ENCODE data around the gene PC.
A peak's percentile ranks its signal among the peaks of the same experiment; 100 is the strongest.
"Not testable (repeated sequence)": the region's sequence is repeated elsewhere in the genome, so short reads cannot be mapped to it uniquely, and the experiment has no call there.

Gene PC

GRCh38 chr11:66958232-66958955 is at the start of gene PC:
Gene PC, minus strand, starts transcription at chr11:66958383. Its CDS starts 86,224 bp downstream, at chr11:66872159.
- peak; percentile 99 for DNase-seq

GRCh38 chr11:67007126-67007525 is 48.9 kb upstream of the PC start:
- DNase-seq = no peak

- peak in 1 of 2 experiments; percentile 22 for DNase-seq
Measured at GRCh38 chr11:67006029-67006884, 48.1 kb upstream of the PC start.

DNA sequence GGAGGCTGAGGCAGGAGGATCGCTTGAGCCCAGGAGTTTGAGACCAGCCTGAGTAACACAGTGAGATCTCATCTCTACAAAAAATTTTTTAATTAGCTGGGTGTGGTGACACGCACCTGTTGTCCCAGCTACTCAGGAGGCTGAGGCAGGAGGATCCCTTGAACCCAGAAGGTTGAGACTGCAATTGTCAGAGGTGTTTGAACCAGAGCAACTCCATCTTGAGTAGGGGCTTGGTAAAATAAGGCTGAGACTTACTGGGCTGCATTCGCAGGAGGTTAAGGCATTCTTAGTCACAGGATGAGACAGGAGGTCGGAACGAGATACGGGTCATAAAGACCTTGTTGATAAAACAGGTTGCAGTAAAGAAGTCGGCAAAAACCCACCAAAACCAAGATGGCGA is 47.0 kb upstream of the PC start:
- DNase-seq = not testable (repeated sequence)

GRCh38 chr11:67002921-67003411 is 44.8 kb upstream of the PC start:
- no peak for DNase-seq

GRCh38 chr11:67002297-67002913 is 44.2 kb upstream of the PC start:
- peak; percentile 28 to 42 for DNase-seq

DNA sequence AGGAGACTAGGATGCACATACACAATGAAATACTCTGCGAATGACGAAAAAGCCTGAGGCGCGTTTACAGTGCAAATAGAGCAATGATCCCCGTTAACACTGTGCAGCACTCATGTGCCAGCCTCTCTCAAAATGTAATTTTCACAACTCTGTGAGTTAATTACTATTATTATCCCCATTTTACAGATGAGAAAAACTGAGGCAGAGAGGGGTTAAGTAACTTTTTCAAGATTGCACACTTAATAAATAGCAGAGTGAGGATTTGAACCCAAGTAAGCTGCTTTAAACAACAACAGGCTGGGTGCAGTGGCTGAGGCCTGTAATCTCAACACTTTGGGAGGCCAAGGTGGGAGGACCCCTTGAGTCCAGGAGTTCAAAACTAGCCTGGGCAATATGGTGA is 43.1 kb upstream of the PC start:
- no peak for DNase-seq

DNA sequence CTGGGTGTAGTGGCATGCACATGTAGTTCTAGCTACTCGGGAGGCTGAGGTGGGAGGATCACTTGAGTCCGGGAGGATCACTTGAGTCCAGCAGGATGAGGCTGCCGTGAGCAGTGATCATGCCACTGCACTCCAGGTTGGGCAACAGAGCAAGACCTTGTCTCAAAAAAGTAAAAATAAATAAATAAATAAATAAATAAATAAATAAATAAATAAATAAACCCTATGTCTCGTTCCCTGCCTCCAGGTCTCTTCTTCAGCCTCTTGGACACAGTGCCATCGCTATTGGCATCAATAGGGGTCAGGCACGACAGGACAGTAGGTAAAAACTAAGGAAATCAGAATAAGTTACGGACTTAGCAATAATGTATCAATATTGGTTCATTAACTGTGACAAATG is 41.4 kb upstream of the PC start:
- DNase-seq = no peak

DNA sequence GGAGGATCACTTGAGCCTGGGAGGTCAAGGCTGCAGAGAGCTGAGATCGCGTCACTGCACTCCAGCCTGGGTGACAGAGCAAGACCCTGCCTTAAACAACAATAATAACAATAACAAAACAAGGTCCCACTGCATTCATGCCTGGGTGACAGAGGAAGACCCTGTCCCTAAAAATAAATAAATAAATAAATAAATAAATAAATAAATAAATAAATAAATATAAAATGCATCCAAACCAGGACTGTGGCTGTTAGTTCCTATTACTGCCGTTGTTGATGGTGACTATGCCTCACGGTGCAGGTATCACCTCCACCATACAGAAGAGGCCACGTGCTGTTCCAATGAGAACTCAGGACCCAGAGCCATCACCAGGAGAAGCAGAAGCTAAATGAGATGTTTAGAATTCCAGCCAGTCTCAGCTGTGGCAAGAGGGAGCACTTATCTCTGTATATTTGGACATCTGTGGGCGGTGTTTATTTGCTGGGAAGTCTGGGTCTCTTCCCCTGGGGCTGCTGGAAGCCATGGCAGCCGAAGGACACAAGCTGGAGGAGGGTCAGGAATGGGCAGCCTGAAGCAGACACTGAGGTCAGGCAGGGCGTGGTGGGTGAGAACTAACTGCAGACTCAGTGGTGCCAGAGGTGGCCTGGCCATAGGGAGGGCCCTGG is 38.6 kb upstream of the PC start:
- DNase-seq = no peak

GRCh38 chr11:66992041-66992440 is 33.9 kb upstream of the PC start:
- DNase-seq = no peak

DNA sequence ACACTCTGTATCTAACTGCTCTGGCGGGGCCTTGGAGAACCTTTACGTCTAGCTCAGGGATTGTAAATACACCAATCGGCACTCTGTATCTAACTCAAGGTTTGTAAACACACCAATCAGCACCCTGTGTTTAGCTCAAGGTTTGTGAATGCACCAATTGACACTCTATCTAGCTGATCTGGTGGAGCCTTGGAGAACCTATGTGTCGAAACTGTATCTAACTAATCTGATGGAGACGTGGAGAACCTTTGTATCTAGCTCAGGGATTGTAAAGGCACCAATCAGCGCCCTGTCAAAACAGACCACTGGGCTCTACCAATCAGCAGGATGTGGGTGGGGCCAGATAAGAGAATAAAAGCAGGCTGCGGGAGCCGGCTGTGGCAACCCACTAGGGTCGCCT is 31.2 kb upstream of the PC start:
- DNase-seq = not testable (repeated sequence)

GRCh38 chr11:66988741-66989140 is 30.6 kb upstream of the PC start:
- DNase-seq = not testable (repeated sequence)

DNA sequence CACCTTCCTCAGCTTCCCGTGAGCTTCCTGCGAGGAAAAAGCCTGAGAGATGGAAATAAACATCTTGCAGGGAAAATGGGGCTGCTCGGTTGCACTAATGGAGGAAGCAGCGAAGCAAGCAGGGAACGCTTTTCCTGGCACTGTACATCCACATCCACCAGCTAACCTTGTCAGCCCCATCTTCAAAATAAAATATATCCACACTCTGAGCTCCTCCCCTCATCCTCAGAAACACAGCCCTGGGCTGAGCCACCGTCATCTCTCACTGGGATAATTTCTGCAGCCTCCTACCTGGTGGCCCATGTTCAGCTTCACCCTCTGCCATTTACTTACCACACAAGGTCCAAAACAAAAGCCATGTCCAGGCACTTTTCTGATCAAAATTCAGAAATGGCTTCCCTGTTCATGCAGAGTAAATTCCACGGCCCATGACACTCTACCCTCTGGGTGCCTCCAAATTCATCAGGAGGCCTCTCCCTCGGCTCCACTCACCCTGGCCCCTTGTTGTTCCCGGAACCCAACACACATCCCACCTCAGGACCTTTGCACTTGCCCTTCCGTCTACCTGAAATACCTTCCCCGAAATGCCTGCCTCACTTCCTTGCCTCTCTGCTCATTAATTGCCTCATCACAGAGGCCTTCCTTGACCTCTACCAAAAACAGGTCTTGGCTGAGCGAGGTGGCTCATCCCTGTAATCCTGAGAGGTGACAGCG is 29.9 kb upstream of the PC start:
- DNase-seq = no peak

DNA sequence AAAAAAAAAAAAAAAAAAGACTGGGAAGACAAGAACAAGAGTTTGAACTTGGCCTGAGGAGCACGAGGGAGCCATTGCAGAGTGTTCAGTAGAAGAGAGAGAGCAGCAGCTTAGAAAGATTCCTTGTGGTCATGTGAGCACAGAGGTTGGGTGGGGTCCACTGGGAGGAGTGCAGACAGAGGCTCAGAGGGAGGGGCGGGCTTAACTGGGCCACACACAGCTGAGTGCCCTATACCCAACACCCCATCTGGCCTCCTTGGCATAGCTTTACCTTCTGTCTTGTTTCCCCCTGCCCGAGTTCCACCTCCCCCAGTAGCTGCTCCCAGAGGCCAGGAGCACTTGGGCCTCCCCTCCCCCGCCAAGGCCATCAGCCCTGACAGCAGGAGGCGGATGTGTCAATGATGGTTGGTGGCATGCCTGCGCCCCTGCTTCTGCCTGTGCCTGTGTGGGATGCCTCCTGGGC is 29.0 kb upstream of the PC start:
- DNase-seq = no peak

GRCh38 chr11:66986178-66986545 is 28.0 kb upstream of the PC start:
- DNase-seq = no peak

GRCh38 chr11:66985508-66986177 is 27.5 kb upstream of the PC start:
- DNase-seq = no peak

DNA sequence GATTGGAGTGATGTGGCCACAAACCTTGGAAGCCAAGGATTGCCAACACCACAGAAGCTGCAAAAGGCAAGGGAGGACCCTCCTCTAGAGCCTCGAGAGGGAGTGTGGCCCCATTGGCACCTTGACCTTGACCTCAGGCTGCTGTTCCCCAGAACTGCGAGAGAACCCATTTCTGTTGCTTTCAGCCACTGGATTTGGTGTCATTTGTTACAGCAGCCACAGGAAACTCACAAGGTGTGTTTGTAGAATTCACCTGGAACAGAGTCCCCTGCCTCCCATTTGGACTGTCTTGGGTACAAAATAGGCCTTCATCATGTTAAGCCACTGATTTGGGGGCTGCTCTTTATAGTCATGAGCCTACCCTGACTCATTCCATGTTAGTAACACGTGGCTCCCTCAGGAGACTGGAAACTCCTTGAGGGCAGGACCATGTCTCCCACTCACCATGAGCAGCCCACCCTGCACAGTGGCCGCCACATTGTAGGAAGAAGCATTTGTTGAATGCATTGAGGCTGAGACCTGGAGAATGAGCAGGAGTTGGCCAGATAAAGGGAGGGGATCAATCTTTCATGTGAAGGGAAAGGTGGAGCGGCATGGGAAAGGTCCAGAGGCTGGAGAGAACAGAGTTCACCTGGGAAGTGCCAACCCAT is 25.2 kb upstream of the PC start:
- no peak for DNase-seq

DNA sequence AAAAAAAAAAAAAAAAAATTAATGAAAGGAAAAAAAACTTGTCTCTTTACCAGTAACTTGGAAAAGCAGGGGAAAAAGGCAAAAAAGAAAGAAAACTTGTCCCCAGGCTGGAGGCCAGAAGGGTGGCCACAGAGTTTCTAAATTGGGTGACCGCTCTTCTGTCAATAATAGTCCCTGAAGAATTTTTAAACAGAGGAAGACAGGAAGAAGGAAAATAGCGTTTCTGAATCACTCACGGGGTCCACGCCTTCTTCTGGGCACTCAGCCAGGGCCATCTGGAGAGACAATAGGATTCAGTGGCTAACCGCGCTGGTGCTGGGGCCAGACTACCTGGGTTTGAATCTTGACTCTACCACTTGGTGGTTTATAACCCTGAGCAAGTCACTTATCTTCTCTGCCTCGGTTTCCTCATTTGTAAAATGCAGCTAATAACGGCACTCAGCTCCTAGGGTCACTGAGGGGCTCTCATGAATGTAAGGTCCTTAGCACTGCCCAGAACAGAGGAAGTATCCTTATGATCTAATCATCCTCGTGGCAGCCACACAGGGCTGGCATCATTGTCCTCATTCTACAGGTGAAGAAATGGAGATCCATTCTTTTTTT is 23.9 kb upstream of the PC start:
- peak; percentile 74 to 89 for DNase-seq

DNA sequence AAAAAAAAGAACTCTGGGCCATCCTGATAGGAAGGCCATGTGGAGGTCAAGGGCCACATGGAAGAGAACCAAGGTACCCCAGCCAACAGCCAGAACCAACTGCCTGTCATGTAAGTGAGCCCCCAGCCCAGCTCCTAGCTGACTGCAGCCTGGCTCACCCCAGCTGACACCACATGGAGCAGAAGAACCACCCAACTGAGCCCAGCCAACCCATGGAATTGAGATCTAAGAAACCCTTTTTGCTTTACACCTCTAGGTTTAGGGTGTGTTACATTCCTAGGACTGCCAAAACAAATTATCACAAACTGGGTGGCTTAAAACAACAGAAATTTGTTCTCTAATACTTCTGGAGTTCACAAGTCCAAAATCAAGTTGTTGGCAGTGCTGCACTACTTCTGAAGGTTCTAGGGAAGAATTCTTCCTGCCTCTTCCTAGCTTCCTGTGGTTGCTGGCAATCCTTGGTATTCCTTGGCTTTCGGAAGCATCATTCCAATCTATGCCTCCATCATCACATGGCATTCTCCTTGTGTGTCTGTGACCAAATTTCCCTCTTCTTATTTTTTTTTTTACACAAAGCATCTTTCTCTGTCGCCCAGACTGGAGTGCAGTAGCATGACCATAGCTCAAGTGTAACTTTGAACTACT is 21.3 kb upstream of the PC start:
- DNase-seq = no peak

DNA sequence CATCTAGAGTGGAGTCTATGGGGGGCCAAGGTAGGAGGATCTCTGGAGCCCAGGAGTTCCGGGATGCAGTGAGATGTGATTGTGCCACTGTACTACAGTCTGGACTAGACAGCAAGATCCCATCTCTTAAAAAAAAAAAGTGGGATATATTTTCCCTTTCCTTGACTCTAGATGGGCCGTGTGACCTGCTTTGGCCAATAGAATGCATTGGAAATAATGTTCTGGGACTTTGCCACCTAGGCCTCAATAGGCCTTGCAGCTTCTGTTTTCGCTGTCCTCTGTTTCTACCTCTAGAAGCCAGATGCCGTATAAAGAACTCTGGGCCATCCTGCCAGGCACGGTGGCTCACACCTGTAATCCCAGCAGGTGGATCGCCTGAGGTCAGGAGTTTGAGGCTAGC is 20.5 kb upstream of the PC start:
- no peak for DNase-seq
